ENCODE results near the gene RAET1E.
"Not testable (repeated sequence)": the region's sequence is repeated elsewhere in the genome, so short reads cannot be mapped to it uniquely, and the experiment has no call there.

RAET1E gene

GRCh38 chr6:149863698-149864577 is 34.0 kb downstream of the RAET1E start, which contains the start of gene LRP11:
TSS of gene LRP11 (minus strand) at chr6:149864359. CDS start at chr6:149864020, 339 bp downstream.
- Histone ChIP-seq H3K36me3 (ENCODE audit: control insufficient read depth in 1 of 2, insufficient read depth in 2 of 2, low read length in 2 of 2) (no peaks in the 10 kb centered on the region), H3K4me3 (ENCODE audit: low read depth in 1 of 2, low read length in 2 of 2) (peak within 1 kb of the TSS; percentile 73 to 75)

DNA sequence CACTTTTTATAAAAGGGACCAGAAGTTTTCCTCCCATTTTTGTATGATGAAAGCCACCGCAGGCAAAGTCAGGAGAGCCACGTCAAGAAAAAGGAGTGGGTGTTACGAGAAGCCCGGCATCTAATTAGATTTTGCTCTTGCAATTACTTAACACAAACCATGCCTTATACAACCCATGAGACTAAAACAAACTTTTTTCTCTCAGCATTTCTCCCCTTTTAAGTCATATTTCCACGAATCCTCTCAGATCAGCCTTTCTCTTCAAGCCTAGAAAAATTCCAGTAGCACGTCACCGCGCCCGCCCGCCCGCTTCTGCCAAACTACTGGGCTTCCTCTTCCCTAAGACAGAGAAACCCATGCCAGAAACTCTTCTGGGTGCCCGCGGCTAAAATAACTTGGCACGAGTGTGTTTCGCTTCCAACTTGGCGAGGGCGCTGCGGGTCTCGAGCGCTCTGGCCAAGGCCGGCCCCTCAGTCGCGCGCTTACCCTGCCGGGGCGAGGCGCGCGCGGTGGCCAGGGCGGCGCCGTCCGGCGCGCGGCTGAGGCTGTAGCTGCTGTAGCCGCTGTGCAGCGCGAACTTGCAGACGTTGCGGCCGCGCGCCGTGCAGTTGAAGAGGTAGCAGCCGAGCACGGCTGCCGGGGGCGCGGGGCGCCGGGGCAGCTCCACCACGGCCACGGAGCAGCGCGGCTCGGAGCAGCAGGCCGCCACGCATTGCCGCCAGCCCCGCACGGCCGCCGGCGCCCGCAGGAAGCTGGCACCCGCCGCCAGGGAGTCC is 34.8 kb downstream of the RAET1E start:
- Histone ChIP-seq H3K4me3 (ENCODE audit: low read depth in 1 of 2, low read length in 2 of 2) (peak overlapping the region; percentile 73 to 75), H3K9ac (ENCODE audit: low read depth in 1 of 2, low read length in 2 of 2) (peak overlapping the region; percentile 54 to 69), H3K4me1 (ENCODE audit: control insufficient read depth in 1 of 2, insufficient read depth in 2 of 2, low read length in 2 of 2) (peaks cover 5 to 15% of the 10 kb centered on the region in 2 donors), H3K9me3 (ENCODE audit: control insufficient read depth in 1 of 2, low read length in 2 of 2) (no peaks in the 10 kb centered on the region), H3K27me3 (ENCODE audit: control insufficient read depth in 1 of 2, insufficient read depth in 2 of 2, low read length in 2 of 2) (no peaks in the 10 kb centered on the region), H3K27ac (ENCODE audit: low read depth, low read length) (peak overlapping the region; percentile 86), H3K36me3 (ENCODE audit: control insufficient read depth in 1 of 2, insufficient read depth in 2 of 2, low read length in 2 of 2) (no peaks in the 10 kb centered on the region)

More at GRCh38 chr6:149863698-149864577, 34.0 kb downstream of the RAET1E start, which contains the start of gene LRP11:
- Histone ChIP-seq H3K9ac (ENCODE audit: low read depth in 1 of 2, low read length in 2 of 2) (peak within 1 kb of the TSS; percentile 54 to 69), H3K27me3 (ENCODE audit: control insufficient read depth in 1 of 2, insufficient read depth in 2 of 2, low read length in 2 of 2) (no peaks in the 10 kb centered on the region), H3K4me1 (ENCODE audit: control insufficient read depth in 1 of 2, insufficient read depth in 2 of 2, low read length in 2 of 2) (peaks cover 5 to 15% of the 10 kb centered on the region in 2 donors), H3K27ac (ENCODE audit: low read depth, low read length) (peak within 1 kb of the TSS; percentile 86), H3K9me3 (ENCODE audit: control insufficient read depth in 1 of 2, low read length in 2 of 2) (no peaks in the 10 kb centered on the region)

- H3K4me3 ChIP-seq (ENCODE audit: low read depth in 1 of 2, low read length in 2 of 2): peak overlapping the region; percentile 73 to 75
- not testable (repeated sequence) for H3K36me3 ChIP-seq (ENCODE audit: control insufficient read depth in 1 of 2, insufficient read depth in 2 of 2, low read length in 2 of 2); H3K27ac ChIP-seq (ENCODE audit: low read depth, low read length); H3K27me3 ChIP-seq (ENCODE audit: control insufficient read depth in 1 of 2, insufficient read depth in 2 of 2, low read length in 2 of 2); H3K9me3 ChIP-seq (ENCODE audit: control insufficient read depth in 1 of 2, low read length in 2 of 2); H3K9ac ChIP-seq (ENCODE audit: low read depth in 1 of 2, low read length in 2 of 2)
- peaks cover 5 to 15% of the 10 kb centered on the region in 2 donors for H3K4me1 ChIP-seq (ENCODE audit: control insufficient read depth in 1 of 2, insufficient read depth in 2 of 2, low read length in 2 of 2)
Measured at GRCh38 chr6:149862424-149862738, 35.5 kb downstream of the RAET1E start.

DNA sequence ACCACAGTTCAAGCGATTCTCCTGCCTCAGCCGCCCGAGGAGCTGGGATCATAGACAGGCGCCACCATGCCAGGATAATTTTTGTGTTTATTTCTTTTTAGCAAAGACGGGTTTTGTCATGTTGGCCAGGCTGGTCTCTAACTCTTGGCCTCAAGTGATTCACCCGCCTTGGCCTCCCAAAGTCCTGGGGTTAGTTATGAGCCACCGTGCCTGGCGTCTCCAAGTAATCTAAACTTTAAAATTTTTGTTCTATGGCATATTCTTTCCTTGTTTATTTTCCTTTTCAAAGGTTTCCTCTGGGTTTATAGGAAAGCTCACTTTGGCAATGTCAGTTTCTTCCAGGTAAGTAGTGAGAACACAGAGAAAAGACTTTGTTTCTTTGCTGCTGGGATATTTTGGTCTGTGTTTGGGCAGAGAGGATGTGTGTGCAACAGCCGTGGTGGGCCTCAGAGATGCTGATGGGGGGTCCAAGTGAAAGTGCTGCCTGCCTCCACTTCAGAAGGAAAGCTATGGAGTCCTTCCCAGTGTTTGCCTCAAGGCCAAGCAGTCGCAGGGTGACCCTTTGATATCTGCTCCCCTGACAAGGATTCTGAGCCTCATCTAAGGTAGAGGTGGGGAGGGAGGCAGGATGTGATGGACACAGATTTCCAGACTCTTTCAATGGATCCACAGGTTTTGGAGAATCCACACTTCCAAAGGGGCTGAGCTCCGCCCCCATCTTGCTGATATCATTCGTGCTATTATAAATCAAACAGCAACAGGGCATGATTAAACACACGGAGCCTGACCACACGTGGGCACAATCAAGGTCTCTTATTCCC is 36.1 kb downstream of the RAET1E start:
- Histone ChIP-seq H3K9ac (ENCODE audit: low read depth in 1 of 2, low read length in 2 of 2) (no peak overlapping the region), H3K27me3 (ENCODE audit: control insufficient read depth in 1 of 2, insufficient read depth in 2 of 2, low read length in 2 of 2) (no peaks in the 10 kb centered on the region), H3K9me3 (ENCODE audit: control insufficient read depth in 1 of 2, low read length in 2 of 2) (no peaks in the 10 kb centered on the region), H3K4me1 (ENCODE audit: control insufficient read depth in 1 of 2, insufficient read depth in 2 of 2, low read length in 2 of 2) (peaks cover 5 to 15% of the 10 kb centered on the region in 2 donors), H3K27ac (ENCODE audit: low read depth, low read length) (no peak overlapping the region), H3K4me3 (ENCODE audit: low read depth in 1 of 2, low read length in 2 of 2) (peak overlapping the region; percentile 23 to 73), H3K36me3 (ENCODE audit: control insufficient read depth in 1 of 2, insufficient read depth in 2 of 2, low read length in 2 of 2) (no peaks in the 10 kb centered on the region)

DNA sequence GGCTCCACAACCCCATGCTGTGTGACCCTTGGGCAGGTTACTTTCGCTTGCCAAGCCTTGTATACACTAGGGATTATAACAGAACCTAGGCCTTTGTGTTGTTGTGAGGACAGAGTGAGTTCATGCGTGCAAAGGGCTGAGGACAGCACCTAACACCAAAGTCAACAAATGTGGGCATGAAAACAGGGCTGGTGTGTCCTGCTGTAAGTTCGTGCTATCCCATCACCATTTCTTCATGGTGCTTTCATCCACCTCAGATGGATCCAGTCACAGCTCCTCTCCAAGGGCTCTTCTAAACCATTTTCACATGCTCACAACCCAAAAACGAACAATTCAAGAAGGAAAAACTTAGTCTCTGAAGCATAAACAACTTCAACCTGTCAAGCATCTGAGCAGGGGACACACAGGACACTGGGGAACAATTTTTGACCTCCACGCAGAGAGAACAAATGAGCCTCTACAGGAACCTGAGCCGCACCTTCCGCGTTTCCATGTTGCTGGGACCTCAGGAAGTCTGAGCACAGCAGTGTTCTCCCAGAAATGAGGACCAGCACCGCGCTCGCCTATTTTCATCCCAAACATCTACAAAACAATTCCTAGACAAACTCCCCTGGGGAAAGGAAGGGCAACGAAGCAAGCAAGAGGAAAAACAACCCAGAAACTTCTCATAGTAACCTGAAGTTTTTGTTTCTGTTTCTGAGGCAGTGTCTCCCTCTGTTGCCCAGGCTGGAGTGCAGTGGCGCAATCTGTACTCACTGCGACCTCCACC is 36.9 kb downstream of the RAET1E start:
- no peaks in the 10 kb centered on the region for H3K9me3 ChIP-seq (ENCODE audit: control insufficient read depth in 1 of 2, low read length in 2 of 2)
- H3K9ac ChIP-seq (ENCODE audit: low read depth in 1 of 2, low read length in 2 of 2): no peak overlapping the region
- no peaks in the 10 kb centered on the region for H3K27me3 ChIP-seq (ENCODE audit: control insufficient read depth in 1 of 2, insufficient read depth in 2 of 2, low read length in 2 of 2)
- no peak overlapping the region for H3K4me3 ChIP-seq (ENCODE audit: low read depth in 1 of 2, low read length in 2 of 2)
- H3K27ac ChIP-seq (ENCODE audit: low read depth, low read length): no peak overlapping the region
- no peaks in the 10 kb centered on the region for H3K36me3 ChIP-seq (ENCODE audit: control insufficient read depth in 1 of 2, insufficient read depth in 2 of 2, low read length in 2 of 2)
- H3K4me1 ChIP-seq (ENCODE audit: control insufficient read depth in 1 of 2, insufficient read depth in 2 of 2, low read length in 2 of 2): peaks cover 5 to 15% of the 10 kb centered on the region in 2 donors

GRCh38 chr6:149860513-149860833 is 37.4 kb downstream of the RAET1E start:
- Histone ChIP-seq H3K27ac (ENCODE audit: low read depth, low read length) (no peak overlapping the region), H3K9ac (ENCODE audit: low read depth in 1 of 2, low read length in 2 of 2) (no peak overlapping the region), H3K36me3 (ENCODE audit: control insufficient read depth in 1 of 2, insufficient read depth in 2 of 2, low read length in 2 of 2) (no peaks in the 10 kb centered on the region), H3K27me3 (ENCODE audit: control insufficient read depth in 1 of 2, insufficient read depth in 2 of 2, low read length in 2 of 2) (no peaks in the 10 kb centered on the region), H3K9me3 (ENCODE audit: control insufficient read depth in 1 of 2, low read length in 2 of 2) (no peaks in the 10 kb centered on the region), H3K4me1 (ENCODE audit: control insufficient read depth in 1 of 2, insufficient read depth in 2 of 2, low read length in 2 of 2) (peaks cover 5 to 15% of the 10 kb centered on the region in 2 donors), H3K4me3 (ENCODE audit: low read depth in 1 of 2, low read length in 2 of 2) (no peak overlapping the region)

DNA sequence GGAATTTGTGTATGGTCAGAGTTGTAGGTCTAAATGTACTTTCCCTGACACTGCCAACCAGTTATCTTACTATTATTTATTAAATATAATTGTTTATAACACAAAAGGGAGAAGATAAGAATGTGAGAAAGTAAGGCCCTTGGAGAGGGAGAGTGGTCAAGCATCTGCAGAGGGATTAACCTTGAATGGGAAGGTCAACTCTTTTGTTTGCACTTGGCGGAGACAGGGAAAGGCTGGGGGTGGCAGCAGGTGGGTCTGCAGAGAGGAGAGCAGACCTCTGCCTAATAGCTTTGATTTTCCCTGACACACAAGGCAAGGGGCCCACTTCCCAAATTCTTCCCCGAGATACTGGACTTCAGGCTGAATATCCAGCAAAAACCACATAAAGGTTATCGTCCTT is 38.0 kb downstream of the RAET1E start:
- H3K9me3 ChIP-seq (ENCODE audit: control insufficient read depth in 1 of 2, low read length in 2 of 2): no peaks in the 10 kb centered on the region
- H3K4me1 ChIP-seq (ENCODE audit: control insufficient read depth in 1 of 2, insufficient read depth in 2 of 2, low read length in 2 of 2): peaks cover 5 to 18% of the 10 kb centered on the region in 2 donors
- no peaks in the 10 kb centered on the region for H3K36me3 ChIP-seq (ENCODE audit: control insufficient read depth in 1 of 2, insufficient read depth in 2 of 2, low read length in 2 of 2)
- no peak overlapping the region for H3K4me3 ChIP-seq (ENCODE audit: low read depth in 1 of 2, low read length in 2 of 2)
- H3K27ac ChIP-seq (ENCODE audit: low read depth, low read length): no peak overlapping the region
- no peaks in the 10 kb centered on the region for H3K27me3 ChIP-seq (ENCODE audit: control insufficient read depth in 1 of 2, insufficient read depth in 2 of 2, low read length in 2 of 2)
- H3K9ac ChIP-seq (ENCODE audit: low read depth in 1 of 2, low read length in 2 of 2): no peak overlapping the region

DNA sequence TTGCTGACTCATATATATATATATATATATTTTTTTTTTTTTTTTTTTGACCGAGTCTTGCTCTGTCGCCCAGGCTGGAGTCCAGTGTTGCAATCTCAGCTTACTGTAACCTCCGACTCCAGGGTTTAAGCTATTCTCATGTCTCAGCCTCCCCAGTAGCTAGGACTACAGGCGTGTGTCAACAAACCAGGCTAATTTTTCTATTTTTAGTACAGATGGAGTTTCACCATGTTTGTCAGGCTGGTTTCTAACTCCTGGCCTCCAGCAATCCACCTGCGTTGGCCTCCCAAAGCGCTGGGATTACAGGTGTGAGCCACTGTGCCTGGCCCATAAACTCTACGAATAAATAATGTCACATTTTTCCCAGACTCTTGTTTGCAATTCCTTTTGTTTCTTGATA is 38.5 kb downstream of the RAET1E start:
- H3K27me3 ChIP-seq (ENCODE audit: control insufficient read depth in 1 of 2, insufficient read depth in 2 of 2, low read length in 2 of 2): no peaks in the 10 kb centered on the region
- no peak overlapping the region for H3K27ac ChIP-seq (ENCODE audit: low read depth, low read length)
- no peaks in the 10 kb centered on the region for H3K36me3 ChIP-seq (ENCODE audit: control insufficient read depth in 1 of 2, insufficient read depth in 2 of 2, low read length in 2 of 2)
- H3K4me3 ChIP-seq (ENCODE audit: low read depth in 1 of 2, low read length in 2 of 2): no peak overlapping the region
- no peak overlapping the region for H3K9ac ChIP-seq (ENCODE audit: low read depth in 1 of 2, low read length in 2 of 2)
- H3K4me1 ChIP-seq (ENCODE audit: control insufficient read depth in 1 of 2, insufficient read depth in 2 of 2, low read length in 2 of 2): peaks cover 5 to 18% of the 10 kb centered on the region in 2 donors
- no peaks in the 10 kb centered on the region for H3K9me3 ChIP-seq (ENCODE audit: control insufficient read depth in 1 of 2, low read length in 2 of 2)

DNA sequence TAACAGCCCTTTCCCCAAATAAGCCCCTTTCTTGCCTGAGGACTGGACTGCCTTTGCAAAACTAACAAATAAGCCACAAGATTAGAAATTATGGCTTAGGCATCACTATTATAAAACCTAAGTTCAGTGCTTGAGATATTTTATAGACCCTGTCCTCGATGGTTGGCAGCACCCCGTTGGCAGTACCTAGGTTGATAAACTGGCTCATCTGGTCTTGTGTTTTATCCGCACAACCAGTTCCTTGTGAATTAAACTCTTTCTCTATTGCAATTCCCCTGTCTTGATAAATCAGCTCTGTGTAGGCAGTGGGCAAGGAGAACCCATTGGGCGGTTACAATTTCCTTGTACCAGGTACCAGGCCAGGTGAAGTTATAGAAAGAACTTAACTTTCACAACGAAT is 40.4 kb downstream of the RAET1E start:
- no peaks in the 10 kb centered on the region for H3K9me3 ChIP-seq (ENCODE audit: control insufficient read depth in 1 of 2, low read length in 2 of 2)
- H3K27ac ChIP-seq (ENCODE audit: low read depth, low read length): no peak overlapping the region
- no peaks in the 10 kb centered on the region for H3K27me3 ChIP-seq (ENCODE audit: control insufficient read depth in 1 of 2, insufficient read depth in 2 of 2, low read length in 2 of 2)

More for the DNA sequence above, 40.4 kb downstream of the RAET1E start:
- H3K4me3 ChIP-seq (ENCODE audit: low read depth in 1 of 2, low read length in 2 of 2): no peak overlapping the region
- H3K4me1 ChIP-seq (ENCODE audit: control insufficient read depth in 1 of 2, insufficient read depth in 2 of 2, low read length in 2 of 2): peaks cover under 1 to 15% of the 10 kb centered on the region in 2 donors
- no peak overlapping the region for H3K9ac ChIP-seq (ENCODE audit: low read depth in 1 of 2, low read length in 2 of 2)
- no peaks in the 10 kb centered on the region for H3K36me3 ChIP-seq (ENCODE audit: control insufficient read depth in 1 of 2, insufficient read depth in 2 of 2, low read length in 2 of 2)

All from duodenal mucosa (tissue), 2 donors.